NCI-H526 (cell line): Measurements from ENCODE around the gene COL25A1.

ENCODE experiments used
- DNase-seq, 2 experiments: peaks; one replicate each; lab custom pipeline; 2025; lab: John Stamatoyannopoulos, UW

COL25A1 gene

GRCh38 chr4:109302361-109303139 lies at the start of gene COL25A1:
Gene COL25A1 (minus strand): TSS chr4:109302658.
- DNase-seq, result peak; percentile 61 to 88

GRCh38 chr4:109350121-109350520 lies 47.7 kb upstream of the COL25A1 start:
- DNase-seq, result no peak

- DNase-seq, result no peak
Measured at GRCh38 chr4:109334129-109335105, 32.0 kb upstream of the COL25A1 start.

GRCh38 chr4:109332926-109333464 lies 30.5 kb upstream of the COL25A1 start:
- DNase-seq, result peak in 1 of 2 experiments; percentile 19

DNA sequence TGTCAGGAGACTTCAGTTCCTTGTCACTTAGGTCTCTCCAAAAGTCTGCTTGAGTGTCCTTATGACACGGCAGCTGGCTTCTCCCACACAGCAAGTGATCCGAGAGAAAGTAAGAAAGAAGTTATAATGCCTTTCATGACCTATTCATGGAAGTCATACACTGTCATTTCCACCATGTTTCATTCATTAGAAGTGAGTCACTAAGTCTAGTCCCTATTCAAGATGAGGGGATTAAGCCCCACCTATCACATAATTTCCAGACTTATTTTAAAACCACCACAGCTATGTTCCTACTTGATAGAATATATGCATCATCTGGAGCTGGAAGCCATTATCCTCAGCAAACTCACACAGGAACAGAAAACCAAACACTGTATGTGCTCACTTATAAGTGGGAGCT lies 25.2 kb upstream of the COL25A1 start:
- DNase-seq, result no peak

- DNase-seq, result no peak
Measured at GRCh38 chr4:109325698-109326097, 23.2 kb upstream of the COL25A1 start.

DNA sequence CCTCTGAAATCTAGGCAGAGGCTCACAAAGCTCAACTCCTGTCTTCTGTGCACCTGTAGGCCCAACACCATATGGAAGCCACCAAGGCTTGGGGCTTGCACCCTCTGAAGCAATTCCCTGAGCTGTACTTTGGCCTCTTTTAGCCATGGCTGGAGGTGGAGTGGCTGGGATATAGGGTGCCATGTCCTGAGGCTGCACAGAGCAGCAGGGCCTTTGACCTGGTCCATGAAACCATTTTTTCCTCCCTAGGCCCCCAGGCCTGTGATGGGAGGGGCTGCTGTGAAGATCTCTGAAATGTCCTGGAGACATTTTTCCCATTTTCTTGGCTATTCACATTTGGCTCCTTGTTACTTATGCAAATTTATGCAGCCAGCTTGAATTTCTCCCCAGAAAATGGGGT lies 20.9 kb upstream of the COL25A1 start:
- no peak for DNase-seq

- DNase-seq, result no peak
Measured at GRCh38 chr4:109321232-109321631, 18.8 kb upstream of the COL25A1 start.

DNA sequence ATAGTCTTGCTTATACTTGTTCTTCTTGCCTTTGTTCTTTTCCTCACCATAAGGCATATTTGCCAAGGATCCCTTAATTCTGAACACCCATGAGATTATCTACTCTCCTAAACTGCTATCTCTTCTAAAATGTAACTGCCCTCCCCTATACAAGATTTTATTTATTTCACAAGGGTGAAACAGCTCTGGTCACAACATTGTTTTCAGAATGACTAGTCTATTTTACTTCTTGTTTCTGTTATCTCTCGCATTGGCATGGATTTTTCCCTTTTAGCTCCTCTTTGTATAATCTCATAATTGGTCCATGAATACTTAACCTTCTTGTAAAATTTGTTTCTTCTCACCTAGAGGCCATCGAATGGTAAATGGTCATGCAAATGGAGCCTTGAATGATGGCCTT lies 17.2 kb upstream of the COL25A1 start:
- DNase-seq, result no peak

DNA sequence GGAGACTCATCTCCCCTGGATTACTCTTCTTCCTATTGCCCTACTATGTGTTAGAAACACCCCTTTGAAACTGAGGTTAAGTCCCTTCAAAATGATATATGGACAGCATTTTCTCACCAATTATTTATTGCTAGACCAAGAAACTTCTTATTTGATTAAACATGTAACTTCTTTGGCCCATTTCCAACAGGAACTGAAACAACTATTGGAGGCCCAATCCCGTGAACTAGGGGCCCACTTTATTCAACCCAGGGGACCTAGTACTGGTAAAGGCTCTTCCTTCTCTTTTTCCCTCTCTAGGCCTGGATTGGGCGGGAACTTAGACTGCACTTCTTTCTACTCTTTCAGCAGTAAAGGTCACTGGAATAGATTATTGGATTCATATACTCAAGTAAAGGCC lies 16.7 kb upstream of the COL25A1 start:
- DNase-seq, result no peak

DNA sequence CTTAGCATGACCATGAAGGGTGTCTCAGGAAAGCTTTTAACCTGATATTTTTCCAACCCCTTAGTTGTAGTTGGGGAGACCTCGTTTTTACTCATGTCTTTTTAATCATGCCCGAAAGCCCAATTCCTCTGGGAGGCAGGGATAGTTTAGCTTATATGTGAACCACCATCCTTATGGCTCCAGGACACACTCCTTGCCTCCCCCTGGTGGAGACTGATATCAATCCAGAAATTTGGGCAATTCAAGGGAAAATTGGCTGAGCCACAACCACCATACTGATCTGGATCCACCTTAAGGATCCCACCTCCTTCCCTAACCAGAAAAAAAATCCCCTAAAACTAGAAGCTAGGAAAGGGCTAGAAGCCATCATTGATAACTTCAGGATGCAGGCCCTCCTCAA lies 13.4 kb upstream of the COL25A1 start:
- DNase-seq, result no peak

- no peak for DNase-seq
Measured at GRCh38 chr4:109315341-109315740, 12.9 kb upstream of the COL25A1 start.

- DNase-seq, result no peak
Measured at GRCh38 chr4:109313168-109314133, 11.0 kb upstream of the COL25A1 start.

GRCh38 chr4:109303140-109303496 lies 660 bp upstream of the COL25A1 start:
- DNase-seq, result peak in 1 of 2 experiments; percentile 55

DNA sequence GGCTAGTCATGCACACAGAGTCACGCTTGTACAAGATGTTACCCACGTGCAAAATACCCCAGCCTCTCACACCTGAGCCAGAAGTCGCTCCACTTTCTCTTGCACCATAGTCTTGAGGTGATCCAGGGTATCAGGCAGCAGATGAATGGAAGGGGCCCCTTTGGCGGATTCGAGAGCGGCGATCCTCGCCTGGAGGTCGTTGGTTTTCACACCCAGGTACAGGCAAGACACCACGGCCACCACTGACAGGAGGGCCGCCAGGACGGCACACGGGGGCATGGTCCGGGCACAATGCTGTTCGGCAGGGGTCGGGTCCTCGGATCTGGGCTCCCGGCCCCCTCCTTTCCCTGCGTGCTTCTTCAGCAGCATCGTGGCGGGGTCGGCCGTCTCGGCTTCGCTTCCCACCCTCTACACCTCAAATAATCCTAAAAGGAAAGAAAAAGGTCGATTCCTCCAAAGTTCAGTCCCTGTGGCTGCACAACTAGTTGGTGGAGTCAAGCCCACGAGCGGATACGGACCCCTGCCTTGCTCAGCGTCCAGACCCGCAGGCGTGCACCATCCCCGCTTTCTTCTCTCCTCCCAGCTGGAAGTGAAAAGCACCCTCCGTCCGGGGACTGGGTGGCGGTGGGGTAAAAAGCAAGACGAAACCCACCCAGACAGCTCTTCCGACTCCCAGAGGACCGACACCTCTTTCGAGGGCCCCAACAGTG lies 652 bp downstream of the COL25A1 start:
- peak in 1 of 2 experiments; percentile 45 for DNase-seq

DNA sequence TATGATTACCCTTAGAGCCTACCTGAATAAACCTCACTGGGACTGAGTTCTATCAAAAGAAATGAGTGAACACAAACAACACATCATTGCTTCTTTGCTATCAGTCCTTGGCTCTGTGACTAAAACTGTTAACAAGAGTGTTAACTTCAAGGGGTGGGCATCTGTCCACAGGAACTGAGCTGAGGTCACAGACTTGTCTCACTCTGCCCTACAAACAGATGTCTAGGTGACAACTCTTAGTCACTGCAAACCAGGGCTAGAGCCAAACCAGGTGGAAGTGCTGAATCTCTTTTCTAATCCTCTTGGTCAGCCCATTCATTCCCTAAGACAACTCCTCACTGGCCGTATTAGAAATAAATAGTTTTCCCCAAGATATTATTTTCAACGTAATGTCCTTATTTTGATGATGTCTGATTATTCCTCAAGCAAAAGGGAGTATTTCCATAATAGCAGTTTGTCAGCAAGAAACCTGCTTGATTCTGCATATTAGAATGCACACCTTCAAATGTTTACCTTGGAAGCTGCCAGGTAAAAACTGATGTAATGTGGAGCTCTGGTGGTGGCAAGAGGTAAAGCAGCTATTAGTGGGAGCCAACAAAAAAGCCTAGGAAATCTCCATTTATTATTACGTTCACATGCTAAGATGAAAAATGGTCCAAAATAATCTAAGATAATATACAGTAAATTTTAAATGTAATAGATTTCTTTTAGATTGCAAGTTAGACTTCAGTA lies 4.0 kb downstream of the COL25A1 start:
- peak; percentile 14 to 70 for DNase-seq

DNA sequence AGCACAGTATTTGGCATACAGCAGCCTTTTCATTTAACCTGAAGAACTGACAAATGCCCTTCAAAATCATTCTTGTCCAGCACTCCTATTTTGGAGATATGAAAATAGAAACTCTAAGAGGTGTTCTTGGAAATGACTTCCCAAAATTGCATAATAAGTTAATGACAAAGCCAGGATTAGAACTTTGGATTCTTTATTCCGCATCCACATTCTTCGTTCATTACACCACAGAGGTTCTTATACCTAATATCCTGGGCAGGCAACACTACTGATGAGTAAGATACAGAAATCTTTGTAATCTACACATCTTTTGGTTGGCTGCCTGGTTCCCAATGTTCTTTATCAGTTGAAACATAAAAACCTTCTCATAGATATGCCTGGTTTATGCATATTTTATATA lies 5.9 kb downstream of the COL25A1 start:
- DNase-seq, result no peak

DNA sequence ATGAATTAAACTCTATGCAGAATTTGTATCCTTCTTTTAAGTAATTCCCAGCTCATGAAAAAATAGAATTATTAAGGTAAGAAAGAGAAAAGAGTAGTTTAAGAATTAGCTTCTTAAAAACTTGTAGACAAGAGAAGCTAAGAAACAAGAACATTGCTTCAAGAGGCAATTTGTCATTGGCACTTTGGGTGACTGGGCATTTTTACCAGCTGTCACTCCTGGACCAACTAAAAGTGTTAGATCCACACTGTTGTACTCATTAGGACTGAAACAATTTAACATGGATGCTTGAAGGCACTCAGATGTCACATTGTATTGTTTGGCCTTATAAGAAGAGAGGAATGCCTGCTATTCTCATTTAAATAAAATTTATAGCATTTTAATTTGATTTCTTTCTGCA lies 7.4 kb downstream of the COL25A1 start:
- no peak for DNase-seq

- no peak for DNase-seq
Measured at GRCh38 chr4:109294468-109295020, 7.9 kb downstream of the COL25A1 start.

- peak; percentile 6 to 32 for DNase-seq
Measured at GRCh38 chr4:109294006-109294405, 8.5 kb downstream of the COL25A1 start.
